A673 (cell line): ENCODE results near the gene NF1. TPM values are rescaled to one million over a fixed set of nuclear protein-coding genes. Genes with fewer than 3 reads are reported as not detected.
A peak's percentile ranks its signal among the peaks of the same experiment; 100 is the strongest.
"Not testable (repeated sequence)": the region's sequence is repeated elsewhere in the genome, so short reads cannot be mapped to it uniquely, and the experiment has no call there.

Experiments
- Bru-seq: library from RNA; stranded (reverse); fragments of 400-500 nt; gene quantifications from one replicate; lab custom pipeline; 2021; lab: Mats Ljungman, UMichigan
- BruChase-seq, 2 experiments: library from RNA; stranded (reverse); fragments of 400-500 nt; gene quantifications; one replicate each; lab custom pipeline; 2021; lab: Mats Ljungman, UMichigan
- BruUV-seq: library from RNA; stranded (reverse); fragments of 400-500 nt; replicated peaks from 2 replicates; lab custom pipeline; 2021; lab: Mats Ljungman, UMichigan
- CTCF ChIA-PET: fragments of 300-600 bp; sonication (Branson Sonifier 250); formaldehyde crosslinking; loops from one replicate; lab custom pipeline; 2022; ENCODE audit warnings: antibody characterized with exemption; lab: Charles Lee
- POLR2A ChIA-PET: fragments of 300-600 bp; sonication (Branson Sonifier 250); formaldehyde crosslinking; loops from one replicate; lab custom pipeline; 2022; ENCODE audit warnings: antibody characterized with exemption; ENCODE audit not compliant: low non-redundant PET; lab: Charles Lee
- DNase-seq: peaks from one replicate; pipeline ENCODE4 v3.0.0-alpha.2; 2015; ENCODE audit warnings: low spot score
- H3K27ac ChIP-seq: fragments of 200-600 bp; sonication (generic); 2 replicates; pipeline ENCODE4 v1.5.1; 2016; ENCODE audit warnings: mixed run types, low read depth, mild to moderate bottlenecking, mixed read lengths, antibody characterized with exemption, low read length; ENCODE audit not compliant: poor library complexity, severe bottlenecking
- H3K27me3 ChIP-seq: fragments of 200-600 bp; sonication (generic); replicated peaks from 2 replicates; pipeline ENCODE4 v1.6.1; 2017; ENCODE audit warnings: mixed run types, low read depth, mild to moderate bottlenecking, mixed read lengths, antibody characterized with exemption, low read length; ENCODE audit not compliant: insufficient read depth, poor library complexity
- H3K36me3 ChIP-seq: fragments of 200-600 bp; sonication (generic); 2 replicates; pipeline ENCODE4 v1.6.1; 2016; ENCODE audit warnings: mixed run types, mild to moderate bottlenecking, mixed read lengths, antibody characterized with exemption, low read length; ENCODE audit not compliant: insufficient read depth, poor library complexity, severe bottlenecking
- H3K4me1 ChIP-seq: fragments of 200-600 bp; sonication (generic); 2 replicates; pipeline ENCODE4 v1.6.1; 2017; ENCODE audit warnings: mixed run types, mild to moderate bottlenecking, mixed read lengths, antibody characterized with exemption, low read length; ENCODE audit not compliant: insufficient read depth, poor library complexity, severe bottlenecking
- H3K4me3 ChIP-seq: fragments of 200-600 bp; sonication (generic); 2 replicates; pipeline ENCODE4 v1.5.1; 2016; ENCODE audit warnings: low read depth, mixed run types, mild to moderate bottlenecking, mixed read lengths, low read length; ENCODE audit not compliant: poor library complexity, severe bottlenecking
- H3K9me3 ChIP-seq: fragments of 200-600 bp; sonication (generic); 2 replicates; pipeline ENCODE4 v1.6.1; 2016; ENCODE audit warnings: mixed run types, low read depth, mild to moderate bottlenecking, mixed read lengths, antibody characterized with exemption, low read length; ENCODE audit not compliant: poor library complexity, severe bottlenecking
- EZH2 ChIP-seq: fragments of 200-600 bp; sonication (generic); IDR thresholded peaks from 2 replicates; pipeline ENCODE4 v1.6.1; 2017; ENCODE audit warnings: borderline replicate concordance, low read depth, mild to moderate bottlenecking, mixed read lengths, antibody characterized with exemption, low read length; ENCODE audit not compliant: poor library complexity, severe bottlenecking
- intact Hi-C: fragments of 100-400 bp; cut with micrococcal nuclease; formaldehyde crosslinking; loops from one replicate; pipeline ENCODE4 v1.10.0; 2022; ENCODE audit not compliant: unreplicated experiment
- long read RNA-seq: library from polyadenylated mRNA; stranded (forward); transcript quantifications from one replicate; pipeline ENCODE4 v2.0.0, GENCODE V29; 2022
- total RNA-seq: library from RNA; stranded (reverse); gene quantifications from 2 replicates; pipeline ENCODE4 v1.2.3, GENCODE V29; 2021
- TF ChIP-seq, protein P1 (sequence below): fragments of 300-800, 200-600 bp; sonication (generic); conservative IDR thresholded peaks from 2 replicates; pipeline ENCODE4 v1.5.1; 2017; ENCODE audit warnings: low read depth, mild to moderate bottlenecking, antibody characterized with exemption, low read length, moderate library complexity, mixed read lengths

Gene NF1, protein sequence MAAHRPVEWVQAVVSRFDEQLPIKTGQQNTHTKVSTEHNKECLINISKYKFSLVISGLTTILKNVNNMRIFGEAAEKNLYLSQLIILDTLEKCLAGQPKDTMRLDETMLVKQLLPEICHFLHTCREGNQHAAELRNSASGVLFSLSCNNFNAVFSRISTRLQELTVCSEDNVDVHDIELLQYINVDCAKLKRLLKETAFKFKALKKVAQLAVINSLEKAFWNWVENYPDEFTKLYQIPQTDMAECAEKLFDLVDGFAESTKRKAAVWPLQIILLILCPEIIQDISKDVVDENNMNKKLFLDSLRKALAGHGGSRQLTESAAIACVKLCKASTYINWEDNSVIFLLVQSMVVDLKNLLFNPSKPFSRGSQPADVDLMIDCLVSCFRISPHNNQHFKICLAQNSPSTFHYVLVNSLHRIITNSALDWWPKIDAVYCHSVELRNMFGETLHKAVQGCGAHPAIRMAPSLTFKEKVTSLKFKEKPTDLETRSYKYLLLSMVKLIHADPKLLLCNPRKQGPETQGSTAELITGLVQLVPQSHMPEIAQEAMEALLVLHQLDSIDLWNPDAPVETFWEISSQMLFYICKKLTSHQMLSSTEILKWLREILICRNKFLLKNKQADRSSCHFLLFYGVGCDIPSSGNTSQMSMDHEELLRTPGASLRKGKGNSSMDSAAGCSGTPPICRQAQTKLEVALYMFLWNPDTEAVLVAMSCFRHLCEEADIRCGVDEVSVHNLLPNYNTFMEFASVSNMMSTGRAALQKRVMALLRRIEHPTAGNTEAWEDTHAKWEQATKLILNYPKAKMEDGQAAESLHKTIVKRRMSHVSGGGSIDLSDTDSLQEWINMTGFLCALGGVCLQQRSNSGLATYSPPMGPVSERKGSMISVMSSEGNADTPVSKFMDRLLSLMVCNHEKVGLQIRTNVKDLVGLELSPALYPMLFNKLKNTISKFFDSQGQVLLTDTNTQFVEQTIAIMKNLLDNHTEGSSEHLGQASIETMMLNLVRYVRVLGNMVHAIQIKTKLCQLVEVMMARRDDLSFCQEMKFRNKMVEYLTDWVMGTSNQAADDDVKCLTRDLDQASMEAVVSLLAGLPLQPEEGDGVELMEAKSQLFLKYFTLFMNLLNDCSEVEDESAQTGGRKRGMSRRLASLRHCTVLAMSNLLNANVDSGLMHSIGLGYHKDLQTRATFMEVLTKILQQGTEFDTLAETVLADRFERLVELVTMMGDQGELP (N-terminal part only)
- total RNA-seq (32.1 and 36.5 TPM in 2 replicates), Bru-seq, nascent RNA (percentile 79 among the genes with signal in this experiment), BruChase-seq, experiment 1, labeled RNA remaining after a 2-hour chase (percentile 77 among the genes with signal in this experiment), BruChase-seq, experiment 2, labeled RNA remaining after a 6-hour chase (percentile 77 among the genes with signal in this experiment)
- long read RNA-seq, partial matches to known transcripts, result 1 of 5 reads
- long read RNA-seq, other reads (novel, unspliced or antisense), result 4 of 5 reads

DNA sequence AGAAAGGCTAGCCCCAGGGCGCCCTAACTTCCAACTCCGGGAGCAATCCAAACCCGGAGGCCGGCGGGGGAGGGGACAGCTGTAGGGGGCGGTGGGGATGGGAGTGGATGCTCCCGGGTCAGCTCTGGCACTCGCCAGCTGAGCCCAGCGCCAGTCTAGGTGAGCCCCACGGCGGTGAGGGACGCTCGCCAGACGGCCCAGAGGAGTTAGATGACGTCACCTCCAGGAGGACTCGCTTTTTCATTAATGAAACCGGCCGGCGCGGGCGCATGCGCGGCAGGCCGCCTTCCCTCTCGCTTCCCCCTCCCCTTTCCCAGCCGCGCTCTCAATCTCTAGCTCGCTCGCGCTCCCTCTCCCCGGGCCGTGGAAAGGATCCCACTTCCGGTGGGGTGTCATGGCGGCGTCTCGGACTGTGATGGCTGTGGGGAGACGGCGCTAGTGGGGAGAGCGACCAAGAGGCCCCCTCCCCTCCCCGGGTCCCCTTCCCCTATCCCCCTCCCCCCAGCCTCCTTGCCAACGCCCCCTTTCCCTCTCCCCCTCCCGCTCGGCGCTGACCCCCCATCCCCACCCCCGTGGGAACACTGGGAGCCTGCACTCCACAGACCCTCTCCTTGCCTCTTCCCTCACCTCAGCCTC, at the start of gene NF1:
NF1 (plus strand) TSS at position 378 of the 636 bp plus-strand sequence. CDS start 333 bp downstream, outside the sequence.
- no peak for TF ChIP-seq EZH2
- TF ChIP-seq, protein P1, sequence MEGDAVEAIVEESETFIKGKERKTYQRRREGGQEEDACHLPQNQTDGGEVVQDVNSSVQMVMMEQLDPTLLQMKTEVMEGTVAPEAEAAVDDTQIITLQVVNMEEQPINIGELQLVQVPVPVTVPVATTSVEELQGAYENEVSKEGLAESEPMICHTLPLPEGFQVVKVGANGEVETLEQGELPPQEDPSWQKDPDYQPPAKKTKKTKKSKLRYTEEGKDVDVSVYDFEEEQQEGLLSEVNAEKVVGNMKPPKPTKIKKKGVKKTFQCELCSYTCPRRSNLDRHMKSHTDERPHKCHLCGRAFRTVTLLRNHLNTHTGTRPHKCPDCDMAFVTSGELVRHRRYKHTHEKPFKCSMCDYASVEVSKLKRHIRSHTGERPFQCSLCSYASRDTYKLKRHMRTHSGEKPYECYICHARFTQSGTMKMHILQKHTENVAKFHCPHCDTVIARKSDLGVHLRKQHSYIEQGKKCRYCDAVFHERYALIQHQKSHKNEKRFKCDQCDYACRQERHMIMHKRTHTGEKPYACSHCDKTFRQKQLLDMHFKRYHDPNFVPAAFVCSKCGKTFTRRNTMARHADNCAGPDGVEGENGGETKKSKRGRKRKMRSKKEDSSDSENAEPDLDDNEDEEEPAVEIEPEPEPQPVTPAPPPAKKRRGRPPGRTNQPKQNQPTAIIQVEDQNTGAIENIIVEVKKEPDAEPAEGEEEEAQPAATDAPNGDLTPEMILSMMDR, result no peak
- H3K9me3 ChIP-seq, result no peaks in the 10 kb centered on the region
- intact Hi-C loops, result no loop called here
- H3K4me1 ChIP-seq, result no peaks in the 10 kb centered on the region
- no peaks in the 10 kb centered on the region for H3K27me3 ChIP-seq
- ChIA-PET CTCF (interaction anchor here (0.7 kb wide), 1 partner anchor 120 kb away, joined by 5 read pairs; no protein-coding TSS in a partner anchor), POLR2A (no interaction called here)
- H3K4me3 ChIP-seq, result peak within 1 kb of the TSS; percentile 90
- H3K36me3 ChIP-seq, result no peaks in the 10 kb centered on the region
- peak within 1 kb of the TSS; percentile 89 for H3K27ac ChIP-seq
- no TSS peak for BruUV-seq
- DNase-seq, result peak; percentile 93

DNA sequence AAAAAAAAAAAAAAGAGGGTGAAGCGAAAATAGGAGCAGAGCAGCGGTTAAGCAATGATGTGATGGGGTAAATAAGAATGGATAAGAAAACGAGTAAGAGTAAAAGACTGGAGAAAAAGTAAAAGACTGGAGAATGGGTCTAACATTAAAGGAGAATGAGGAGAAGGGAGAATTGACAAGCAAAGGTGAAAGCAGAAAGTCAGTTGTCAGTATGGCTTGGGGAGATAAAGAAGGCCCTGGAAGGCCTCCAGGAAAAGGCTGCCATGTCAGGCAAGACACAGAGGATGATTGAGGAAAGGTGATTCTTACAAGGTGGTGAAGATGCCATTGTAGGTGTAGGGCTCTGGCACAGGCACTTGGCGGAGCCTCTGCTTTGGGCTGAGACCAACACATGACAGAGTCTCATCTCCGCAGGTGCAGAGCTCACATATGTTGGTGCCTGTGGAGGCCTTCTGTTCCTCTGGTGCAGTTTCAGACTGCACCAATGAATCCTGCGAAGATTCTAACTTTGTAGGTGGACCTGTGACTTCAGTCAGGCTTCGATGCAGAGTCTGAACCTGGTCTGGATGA, 47.8 kb upstream of the NF1 start:
- BruUV-seq, intact Hi-C loops, H3K27me3 ChIP-seq, H3K36me3 ChIP-seq, DNase-seq, CTCF ChIA-PET, H3K27ac ChIP-seq, H3K4me3 ChIP-seq, POLR2A ChIA-PET, H3K9me3 ChIP-seq, H3K4me1 ChIP-seq: not testable (repeated sequence)

DNA sequence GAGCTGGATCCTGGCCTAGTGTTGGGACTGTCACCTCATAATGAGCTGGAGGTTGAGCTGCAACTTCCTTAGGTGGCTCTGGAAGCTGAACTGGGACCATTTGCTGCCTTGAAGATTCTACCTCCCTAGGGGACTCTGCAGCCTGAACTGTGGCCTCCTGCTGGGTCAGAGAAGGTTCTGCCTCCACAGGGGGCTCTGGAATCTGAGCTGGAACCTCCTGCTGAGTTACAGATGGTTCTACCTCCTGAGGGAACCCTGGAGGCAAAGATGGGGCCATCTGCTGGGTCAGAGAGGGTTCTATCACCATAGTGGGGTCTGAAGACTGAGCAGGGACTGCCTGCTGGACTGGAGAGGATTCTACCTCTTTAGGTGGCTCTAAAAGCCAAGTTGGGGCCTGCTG, 46.6 kb upstream of the NF1 start:
- Histone ChIP-seq H3K36me3 (no peaks in the 10 kb centered on the region), H3K4me3 (no peak overlapping the region), H3K27ac (no peak overlapping the region), H3K27me3 (no peaks in the 10 kb centered on the region), H3K9me3 (no peaks in the 10 kb centered on the region), H3K4me1 (no peaks in the 10 kb centered on the region)
- ChIA-PET POLR2A (no interaction called here), CTCF (no interaction called here)
- DNase-seq, result no peak
- intact Hi-C loops, result no loop called here
- BruUV-seq, result no TSS peak
- TF ChIP-seq EZH2, result no peak
- TF ChIP-seq, protein P1, result no peak
